LNCaP clone FGC (cell line): ENCODE data around the gene GNAT1.
"Not testable (repeated sequence)": the region's sequence is repeated elsewhere in the genome, so short reads cannot be mapped to it uniquely, and the experiment has no call there.

Source experiments
- DNase-seq: peaks from one replicate; pipeline ENCODE4 v3.0.0-alpha.2; 2011; ENCODE audit warnings: low read depth
- H3K4me3 ChIP-seq: 2 replicates; pipeline ENCODE4 v1.5.1; 2011; ENCODE audit warnings: mild to moderate bottlenecking, low read depth, low read length, control low read depth
- CTCF ChIP-seq: IDR thresholded peaks from 2 replicates; pipeline ENCODE4 v1.5.1; 2012; ENCODE audit warnings: mild to moderate bottlenecking; ENCODE audit not compliant: control insufficient read depth, insufficient read depth; ENCODE audit errors: extremely low read depth

Gene GNAT1

GRCh38 chr3:50227390-50228183 lies 36.2 kb downstream of the GNAT1 start:
- peak; percentile 82 for DNase-seq
- peak overlapping the region; percentile 59 for H3K4me3 ChIP-seq
- peak; percentile 85 for TF ChIP-seq CTCF

GRCh38 chr3:50228184-50228763 lies 36.9 kb downstream of the GNAT1 start:
- H3K4me3 ChIP-seq = peak overlapping the region; percentile 59
- DNase-seq = not testable (repeated sequence)

- DNase-seq = no peak
- TF ChIP-seq CTCF = no peak
- no peak overlapping the region for H3K4me3 ChIP-seq
Measured at GRCh38 chr3:50229490-50229889, 38.1 kb downstream of the GNAT1 start.

- no peak overlapping the region for H3K4me3 ChIP-seq
- DNase-seq = no peak
Measured at GRCh38 chr3:50230104-50230793, 38.8 kb downstream of the GNAT1 start.

GRCh38 chr3:50230794-50231125 lies 39.4 kb downstream of the GNAT1 start:
- TF ChIP-seq CTCF = no peak
- DNase-seq = no peak
- no peak overlapping the region for H3K4me3 ChIP-seq

More at GRCh38 chr3:50230104-50230793, 38.8 kb downstream of the GNAT1 start:
- no peak for TF ChIP-seq CTCF

- no peak for TF ChIP-seq CTCF
- DNase-seq = no peak
Measured at GRCh38 chr3:50231581-50231980, 40.2 kb downstream of the GNAT1 start.

GRCh38 chr3:50232303-50232702 lies 40.9 kb downstream of the GNAT1 start:
- no peak for TF ChIP-seq CTCF
- H3K4me3 ChIP-seq = no peak overlapping the region
- no peak for DNase-seq

More at GRCh38 chr3:50231581-50231980, 40.2 kb downstream of the GNAT1 start:
- H3K4me3 ChIP-seq = no peak overlapping the region
